Glutamatergic neuron (in vitro differentiated cells): Measurements from ENCODE around the gene FGFR1OP2. TPM values are rescaled to one million over a fixed set of nuclear protein-coding genes. Genes with fewer than 3 reads are reported as not detected.

ENCODE experiments used
- DNase-seq: peaks from one replicate; pipeline ENCODE4 v3.0.0; 2022
- H3K27ac Mint-ChIP-seq: one replicate; pipeline ENCODE4 v1.8.0; 2020; ENCODE audit warnings: mild to moderate bottlenecking, mixed read lengths, inconsistent platforms; ENCODE audit not compliant: unreplicated experiment
- H3K27me3 Mint-ChIP-seq: one replicate; pipeline ENCODE4 v1.8.0; 2020; ENCODE audit warnings: mild to moderate bottlenecking, moderate library complexity, mixed read lengths, inconsistent platforms; ENCODE audit not compliant: unreplicated experiment
- H3K36me3 Mint-ChIP-seq: one replicate; pipeline ENCODE4 v1.8.0; 2020; ENCODE audit warnings: mild to moderate bottlenecking, mixed read lengths, inconsistent platforms; ENCODE audit not compliant: unreplicated experiment
- H3K4me1 Mint-ChIP-seq: one replicate; pipeline ENCODE4 v1.8.0; 2020; ENCODE audit warnings: mild to moderate bottlenecking, low read depth, mixed read lengths, inconsistent platforms; ENCODE audit not compliant: unreplicated experiment
- H3K4me3 Mint-ChIP-seq: one replicate; pipeline ENCODE4 v1.8.0; 2020; ENCODE audit warnings: mild to moderate bottlenecking, mixed read lengths, inconsistent platforms; ENCODE audit not compliant: unreplicated experiment
- H3K9me3 Mint-ChIP-seq: one replicate; pipeline ENCODE4 v1.8.0; 2020; ENCODE audit warnings: mild to moderate bottlenecking, moderate library complexity, mixed read lengths, inconsistent platforms; ENCODE audit not compliant: unreplicated experiment
- CTCF ChIP-seq: fragments of 200-600 bp; sonication (generic); IDR thresholded peaks from one replicate; pipeline ENCODE4 v1.5.0; 2021; ENCODE audit not compliant: partially characterized antibody, unreplicated experiment
- total RNA-seq: library from RNA; stranded (reverse); fragmentation: NEBNext Ultra II Directional; extraction: Animal tissue kit (Norgen Biotek cat#: 25700); gene quantifications from one replicate; pipeline ENCODE4 v1.2.1, GENCODE V29; 2021; ENCODE audit not compliant: unreplicated experiment

Gene FGFR1OP2
- total RNA-seq, 1 donor from 2014 or later, result 22.1 TPM

- Mint-ChIP-seq H3K4me1 (no peaks in the 10 kb centered on the region), H3K27me3 (no peaks in the 10 kb centered on the region), H3K36me3 (no peaks in the 10 kb centered on the region), H3K9me3 (peaks cover 1% of the 10 kb centered on the region), H3K27ac (no peak overlapping the region), H3K4me3 (no peak overlapping the region)
- no peak for TF ChIP-seq CTCF
- no peak for DNase-seq
Observed at GRCh38 chr12:26963413-26963812, 25.1 kb downstream of the FGFR1OP2 start.

- no peaks in the 10 kb centered on the region for H3K9me3 Mint-ChIP-seq
- DNase-seq, result no peak
- H3K4me3 Mint-ChIP-seq, result no peak overlapping the region
- H3K36me3 Mint-ChIP-seq, result no peaks in the 10 kb centered on the region
- no peaks in the 10 kb centered on the region for H3K4me1 Mint-ChIP-seq
- no peak for TF ChIP-seq CTCF
- no peak overlapping the region for H3K27ac Mint-ChIP-seq
- H3K27me3 Mint-ChIP-seq, result no peaks in the 10 kb centered on the region
Observed at GRCh38 chr12:26966842-26967241, 28.6 kb downstream of the FGFR1OP2 start.

- Mint-ChIP-seq H3K4me1 (no peaks in the 10 kb centered on the region), H3K36me3 (no peaks in the 10 kb centered on the region), H3K27ac (no peak overlapping the region), H3K27me3 (no peaks in the 10 kb centered on the region), H3K9me3 (no peaks in the 10 kb centered on the region), H3K4me3 (no peak overlapping the region)
- no peak for TF ChIP-seq CTCF
- no peak for DNase-seq
Observed at GRCh38 chr12:26970136-26970535, 31.9 kb downstream of the FGFR1OP2 start.

- Mint-ChIP-seq H3K27me3 (no peaks in the 10 kb centered on the region), H3K36me3 (no peaks in the 10 kb centered on the region), H3K27ac (no peak overlapping the region), H3K4me3 (no peak overlapping the region), H3K4me1 (no peaks in the 10 kb centered on the region), H3K9me3 (no peaks in the 10 kb centered on the region)
- TF ChIP-seq CTCF, result no peak
- no peak for DNase-seq
Observed at GRCh38 chr12:26971963-26972362, 33.7 kb downstream of the FGFR1OP2 start.

- no peak for DNase-seq
- Mint-ChIP-seq H3K9me3 (no peaks in the 10 kb centered on the region), H3K4me1 (peaks cover 6% of the 10 kb centered on the region), H3K4me3 (no peak overlapping the region), H3K27me3 (no peaks in the 10 kb centered on the region), H3K27ac (no peak overlapping the region), H3K36me3 (no peaks in the 10 kb centered on the region)
- TF ChIP-seq CTCF, result no peak
Observed at GRCh38 chr12:26976687-26977086, 38.4 kb downstream of the FGFR1OP2 start.
